NCI-H128 (cell line): Measurements from ENCODE around the gene BFAR.
"Not testable (repeated sequence)": the region's sequence is repeated elsewhere in the genome, so short reads cannot be mapped to it uniquely, and the experiment has no call there.

Experiments
- DNase-seq: peaks from one replicate; lab custom pipeline; 2025; ENCODE audit not compliant: unreplicated experiment; lab: John Stamatoyannopoulos, UW

The BFAR gene

DNA sequence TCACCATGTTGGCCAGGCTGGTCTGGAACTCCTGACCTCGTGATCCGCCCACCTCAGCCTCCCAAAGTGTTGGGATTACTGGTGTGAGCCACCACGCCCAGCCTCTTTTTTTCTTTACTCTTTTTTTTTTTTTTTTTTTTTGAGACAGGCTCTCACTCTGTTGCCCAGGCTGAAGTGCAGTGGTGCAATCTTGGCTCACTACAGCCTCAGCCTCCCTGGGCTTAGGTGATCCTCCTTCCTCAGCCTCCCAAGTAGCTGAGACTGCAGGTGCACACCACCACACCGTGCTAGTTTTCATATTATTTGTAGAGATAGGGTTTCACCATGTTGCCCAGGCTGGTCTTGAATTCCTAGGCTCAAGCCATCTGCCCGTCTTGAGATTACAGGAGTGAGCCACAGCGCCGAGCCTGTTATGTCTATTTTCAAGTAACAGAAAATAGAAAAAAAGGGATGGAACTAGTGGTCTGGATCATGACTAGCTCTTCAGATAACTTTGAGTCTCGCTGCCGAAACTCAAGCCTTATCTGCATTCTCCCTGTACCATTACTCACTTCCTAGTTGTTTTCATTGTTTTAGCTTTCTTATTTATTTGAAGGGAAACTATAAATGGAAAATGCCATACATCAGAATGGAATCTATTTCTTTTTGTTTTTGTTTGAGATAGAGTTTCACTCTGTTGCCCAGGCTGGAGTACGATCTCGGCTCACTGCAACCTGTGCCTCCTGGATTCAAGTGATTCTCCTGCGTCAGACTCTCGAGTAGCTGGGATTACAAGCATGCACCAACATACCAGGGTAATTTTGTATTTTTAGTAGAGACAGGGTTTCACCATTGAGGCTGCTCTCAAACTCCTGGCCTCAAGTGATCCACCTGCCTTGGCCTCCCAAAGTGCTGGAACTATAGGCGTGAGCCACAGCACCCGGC, 53.4 kb downstream of the BFAR start:
- not testable (repeated sequence) for DNase-seq

DNA sequence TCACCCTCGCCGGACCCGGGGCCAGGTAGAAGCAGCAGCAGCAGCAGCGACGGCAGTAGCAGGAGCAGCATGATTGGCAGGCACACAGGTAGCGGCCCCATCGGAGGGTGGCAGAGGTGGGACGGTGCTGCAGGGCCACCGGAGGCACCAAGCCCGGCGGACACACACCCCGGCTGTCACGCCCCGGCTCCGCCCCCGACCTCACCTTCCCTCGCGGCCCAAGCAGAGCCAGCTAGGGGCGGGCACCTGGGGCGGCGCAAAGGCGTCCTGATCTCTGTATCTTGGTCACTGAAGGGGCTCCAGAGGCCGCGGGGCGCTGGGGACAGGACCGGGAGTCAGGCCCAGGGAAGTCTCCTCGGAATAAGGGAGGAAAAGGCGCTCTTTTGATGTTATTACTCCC, 61.4 kb downstream of the BFAR start, which contains the start of gene PLA2G10:
PLA2G10 (minus strand) TSS at position 180 of the 400 bp plus-strand sequence; CDS start at position 101, 79 bp downstream.
- not testable (repeated sequence) for DNase-seq

DNA sequence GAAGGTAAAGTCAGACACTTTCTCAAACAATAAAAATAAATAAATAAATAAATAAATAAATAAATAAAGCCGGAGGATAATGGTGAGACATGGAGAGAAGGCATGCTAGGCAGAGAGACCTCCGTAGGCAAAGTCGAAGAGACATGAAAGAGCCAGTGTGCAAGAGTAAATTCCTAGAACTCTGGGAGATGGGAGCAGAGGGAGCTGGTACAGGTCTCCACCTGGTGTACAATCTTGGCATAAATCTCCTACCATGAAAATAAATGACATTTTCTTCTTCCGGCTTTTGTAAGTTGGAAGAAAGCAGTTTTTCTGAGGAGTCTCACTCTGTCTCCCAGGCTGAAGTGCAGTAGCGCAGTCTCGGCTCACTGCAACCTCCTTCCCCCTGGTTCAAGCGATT, 69.1 kb downstream of the BFAR start:
- DNase-seq: not testable (repeated sequence)

DNA sequence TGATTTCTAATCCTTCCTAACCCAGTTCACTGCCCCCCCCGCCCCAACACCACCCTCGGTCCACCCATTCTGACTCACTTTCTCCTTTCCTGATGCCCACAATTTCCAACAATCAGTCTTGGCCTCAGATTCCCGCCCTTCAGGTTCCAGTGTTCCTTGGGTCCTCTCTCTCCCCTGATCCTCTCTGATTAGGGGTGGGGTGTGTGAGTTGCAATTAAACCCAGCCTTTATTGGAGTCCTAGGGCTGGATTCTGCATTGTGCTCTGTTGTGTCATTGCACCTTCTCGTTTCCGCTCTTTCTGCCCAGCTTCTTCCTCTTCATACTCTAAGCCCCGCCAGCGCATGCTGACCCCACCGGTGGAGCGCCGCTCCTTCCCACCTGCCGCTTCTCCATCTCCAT, 69.9 kb downstream of the BFAR start:
- DNase-seq: not testable (repeated sequence)

GRCh38 chr16:14703156-14704011, 70.6 kb downstream of the BFAR start, which contains the start of gene NPIPA3:
NPIPA3 (plus strand) TSS chr16:14703411; CDS start chr16:14708944, 5,533 bp downstream.
- not testable (repeated sequence) for DNase-seq
